Measurements from ENCODE around the gene PKP4.

The PKP4 gene

DNA sequence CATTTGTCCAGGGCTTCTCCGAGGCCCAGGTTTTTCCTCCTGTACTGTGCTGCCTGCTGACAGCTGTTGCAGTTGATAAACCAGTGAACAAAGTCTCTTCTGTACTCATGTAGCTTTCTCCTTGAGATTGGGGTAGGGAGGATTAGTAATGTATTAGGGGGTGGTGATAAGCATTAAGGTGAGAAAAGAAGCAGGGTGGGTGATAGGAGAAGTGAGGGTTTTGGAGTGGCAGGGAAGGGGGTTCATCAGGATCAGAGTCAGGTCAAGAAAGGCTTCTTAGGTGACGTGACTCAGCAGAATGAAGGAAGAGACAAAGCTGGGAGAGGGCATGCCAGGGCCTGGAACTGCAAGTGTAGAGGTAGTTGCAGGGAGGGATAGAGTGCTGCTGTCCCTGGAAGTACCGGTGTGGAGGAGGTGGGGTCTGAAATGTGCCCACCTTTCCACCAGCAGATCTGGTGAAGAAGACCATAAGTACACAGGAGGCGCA lies 48.7 kb downstream of the PKP4 start:
- H3F3A ChIP-seq (ENCODE audit: insufficient read depth, low read length), result no peaks in the 10 kb centered on the region
- no peaks in the 10 kb centered on the region for H4K20me1 ChIP-seq (ENCODE audit: insufficient read depth, low read length)
- H3K9me2 ChIP-seq (ENCODE audit: low read depth, low read length), result no peaks in the 10 kb centered on the region
- H3K27ac ChIP-seq (ENCODE audit: low read depth, low read length, poor library complexity, severe bottlenecking), result no peak overlapping the region
- no peaks in the 10 kb centered on the region for H3K36me3 ChIP-seq (ENCODE audit: insufficient read depth, low read length)
- no peaks in the 10 kb centered on the region for H3K79me2 ChIP-seq (ENCODE audit: insufficient read depth, low read length)
- H3K9ac ChIP-seq (ENCODE audit: low read length), result no peak overlapping the region
- no peak overlapping the region for H3K4me2 ChIP-seq (ENCODE audit: low read length)
- H3K4me3 ChIP-seq (ENCODE audit: low read depth, low read length, poor library complexity, severe bottlenecking), result no peak overlapping the region
- H3K4me1 ChIP-seq (ENCODE audit: insufficient read depth, low read length, severe bottlenecking), result no peaks in the 10 kb centered on the region
- H2AFZ ChIP-seq (ENCODE audit: low read length), result no peak overlapping the region
- no peaks in the 10 kb centered on the region for H3K9me3 ChIP-seq (ENCODE audit: low read length)
- H3K27me3 ChIP-seq (ENCODE audit: insufficient read depth, low read length), result no peaks in the 10 kb centered on the region
- TF ChIP-seq EZH2 (IDR thresholded peaks at IDR 0.05; ENCODE audit: borderline replicate concordance, low read length) (no peak), CTCF (IDR thresholded peaks at IDR 0.05; ENCODE audit: low read length) (no peak)

DNA sequence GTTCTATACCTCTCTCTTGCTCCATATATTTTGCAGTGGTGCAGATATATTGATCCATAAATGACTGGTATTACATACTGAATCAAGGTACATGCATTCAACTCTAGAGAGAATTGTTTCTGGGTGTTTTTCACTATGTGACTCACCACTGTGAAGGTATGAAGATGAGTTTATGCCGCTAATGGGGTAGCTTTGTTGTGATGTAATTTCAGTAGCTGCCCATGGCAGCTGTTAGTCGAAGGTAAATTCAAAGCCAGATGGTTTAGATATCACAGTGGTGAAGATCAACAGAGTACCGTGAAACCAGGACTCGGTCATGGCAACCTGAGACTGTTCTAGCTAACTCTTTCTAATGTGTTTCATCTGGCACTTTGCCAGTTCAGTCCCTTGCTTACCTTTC lies 50.4 kb downstream of the PKP4 start:
- H3K9me2 ChIP-seq (ENCODE audit: low read depth, low read length), result no peaks in the 10 kb centered on the region
- H3K79me2 ChIP-seq (ENCODE audit: insufficient read depth, low read length), result no peaks in the 10 kb centered on the region
- H3K27ac ChIP-seq (ENCODE audit: low read depth, low read length, poor library complexity, severe bottlenecking), result no peak overlapping the region
- no peak overlapping the region for H3K4me2 ChIP-seq (ENCODE audit: low read length)
- no peak overlapping the region for H3K4me3 ChIP-seq (ENCODE audit: low read depth, low read length, poor library complexity, severe bottlenecking)
- H2AFZ ChIP-seq (ENCODE audit: low read length), result no peak overlapping the region
- H4K20me1 ChIP-seq (ENCODE audit: insufficient read depth, low read length), result no peaks in the 10 kb centered on the region
- H3K36me3 ChIP-seq (ENCODE audit: insufficient read depth, low read length), result no peaks in the 10 kb centered on the region
- H3K27me3 ChIP-seq (ENCODE audit: insufficient read depth, low read length), result no peaks in the 10 kb centered on the region
- no peaks in the 10 kb centered on the region for H3K9me3 ChIP-seq (ENCODE audit: low read length)
- no peaks in the 10 kb centered on the region for H3K4me1 ChIP-seq (ENCODE audit: insufficient read depth, low read length, severe bottlenecking)
- no peaks in the 10 kb centered on the region for H3F3A ChIP-seq (ENCODE audit: insufficient read depth, low read length)
- TF ChIP-seq CTCF (IDR thresholded peaks at IDR 0.05; ENCODE audit: low read length) (no peak), EZH2 (IDR thresholded peaks at IDR 0.05; ENCODE audit: borderline replicate concordance, low read length) (no peak)
- H3K9ac ChIP-seq (ENCODE audit: low read length), result no peak overlapping the region

- Histone ChIP-seq H2AFZ (ENCODE audit: low read length) (no peak overlapping the region), H3K4me3 (ENCODE audit: low read depth, low read length, poor library complexity, severe bottlenecking) (no peak overlapping the region), H3K36me3 (ENCODE audit: insufficient read depth, low read length) (no peaks in the 10 kb centered on the region), H3K9ac (ENCODE audit: low read length) (no peak overlapping the region), H3K27me3 (ENCODE audit: insufficient read depth, low read length) (no peaks in the 10 kb centered on the region), H3K4me2 (ENCODE audit: low read length) (no peak overlapping the region), H3K9me3 (ENCODE audit: low read length) (no peaks in the 10 kb centered on the region), H4K20me1 (ENCODE audit: insufficient read depth, low read length) (no peaks in the 10 kb centered on the region), H3K9me2 (ENCODE audit: low read depth, low read length) (no peaks in the 10 kb centered on the region), H3K79me2 (ENCODE audit: insufficient read depth, low read length) (no peaks in the 10 kb centered on the region), H3K4me1 (ENCODE audit: insufficient read depth, low read length, severe bottlenecking) (no peaks in the 10 kb centered on the region), H3F3A (ENCODE audit: insufficient read depth, low read length) (no peaks in the 10 kb centered on the region), H3K27ac (ENCODE audit: low read depth, low read length, poor library complexity, severe bottlenecking) (no peak overlapping the region)
- no peak for TF ChIP-seq EZH2 (IDR thresholded peaks at IDR 0.05; ENCODE audit: borderline replicate concordance, low read length)
- no peak for TF ChIP-seq CTCF (IDR thresholded peaks at IDR 0.05; ENCODE audit: low read length)
Observed at GRCh38 chr2:158507679-158508078, 50.9 kb downstream of the PKP4 start.
